NCI-H146 (cell line): ENCODE results near the gene KRT222.
A peak's percentile ranks its signal among the peaks of the same experiment; 100 is the strongest.

Source experiments
- DNase-seq: peaks from one replicate; lab custom pipeline; 2025; lab: John Stamatoyannopoulos, UW

KRT222 gene

DNA sequence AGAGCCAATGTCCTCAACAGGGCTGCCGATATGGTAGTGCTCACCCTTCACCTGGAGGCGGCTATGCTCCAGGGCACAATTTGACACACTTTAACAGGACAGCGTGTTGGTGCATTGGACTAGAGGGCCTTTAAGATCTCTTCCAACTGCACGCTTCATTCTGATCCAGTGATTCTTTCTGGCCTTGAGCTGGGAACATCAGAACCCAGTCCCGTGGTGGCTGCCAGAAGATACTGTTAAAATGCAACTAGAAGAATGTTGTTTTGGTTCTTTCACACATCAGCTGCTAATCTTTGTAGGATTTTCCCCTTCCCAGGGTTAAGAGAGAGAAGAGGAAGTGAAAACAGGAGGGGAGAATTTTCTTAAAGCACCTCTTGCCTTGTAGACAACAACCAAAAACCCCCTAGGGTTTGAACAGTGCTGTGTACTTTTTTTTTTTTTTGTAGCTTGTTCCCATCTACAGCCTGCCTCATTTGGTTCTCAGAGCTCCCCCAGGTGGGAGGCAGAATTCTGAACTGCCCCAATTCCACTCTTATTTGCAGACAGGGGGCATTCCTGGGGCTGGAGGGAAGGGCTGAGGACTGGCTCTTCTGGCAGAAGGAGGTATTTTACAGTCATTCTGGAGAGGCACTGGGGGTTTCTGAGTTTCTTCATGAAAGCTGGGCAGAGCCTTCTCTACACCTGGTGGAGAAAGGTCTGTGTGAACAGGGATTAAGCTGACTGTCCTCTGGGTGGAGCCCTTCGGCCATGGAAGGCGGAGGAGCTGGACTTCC is 49.7 kb downstream of the KRT222 start:
- peak; percentile 82 for DNase-seq

DNA sequence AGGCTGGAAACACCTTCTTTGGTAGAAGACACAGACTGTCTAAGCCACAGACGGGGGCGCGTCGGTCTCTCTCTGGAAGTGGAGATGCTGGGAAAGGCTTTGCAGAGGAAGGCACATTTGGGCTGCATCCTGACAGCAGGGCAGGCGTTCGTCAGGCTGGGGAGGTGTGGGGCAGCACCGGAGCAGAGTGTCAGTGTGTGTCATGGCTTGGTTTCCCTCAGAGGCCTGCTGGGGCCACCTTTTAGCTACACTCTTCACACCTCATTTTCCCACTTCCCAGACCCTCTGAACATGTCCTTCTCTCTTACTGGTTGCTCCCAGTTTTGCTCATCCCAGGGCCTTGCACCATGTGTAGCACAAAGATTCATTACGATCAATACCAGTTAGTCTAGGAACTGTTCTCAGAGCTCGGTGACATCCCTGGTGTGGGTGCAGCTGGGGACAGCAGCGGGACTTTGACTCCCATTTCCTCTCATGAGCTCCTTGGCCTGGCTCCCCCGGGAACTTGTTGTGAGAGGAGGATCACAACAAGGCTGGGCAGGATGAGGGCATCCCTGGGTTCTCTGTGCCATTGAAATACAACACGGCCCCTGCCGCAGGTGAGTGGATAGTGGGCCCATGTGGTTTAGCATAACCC is 50.4 kb downstream of the KRT222 start:
- no peak for DNase-seq

DNA sequence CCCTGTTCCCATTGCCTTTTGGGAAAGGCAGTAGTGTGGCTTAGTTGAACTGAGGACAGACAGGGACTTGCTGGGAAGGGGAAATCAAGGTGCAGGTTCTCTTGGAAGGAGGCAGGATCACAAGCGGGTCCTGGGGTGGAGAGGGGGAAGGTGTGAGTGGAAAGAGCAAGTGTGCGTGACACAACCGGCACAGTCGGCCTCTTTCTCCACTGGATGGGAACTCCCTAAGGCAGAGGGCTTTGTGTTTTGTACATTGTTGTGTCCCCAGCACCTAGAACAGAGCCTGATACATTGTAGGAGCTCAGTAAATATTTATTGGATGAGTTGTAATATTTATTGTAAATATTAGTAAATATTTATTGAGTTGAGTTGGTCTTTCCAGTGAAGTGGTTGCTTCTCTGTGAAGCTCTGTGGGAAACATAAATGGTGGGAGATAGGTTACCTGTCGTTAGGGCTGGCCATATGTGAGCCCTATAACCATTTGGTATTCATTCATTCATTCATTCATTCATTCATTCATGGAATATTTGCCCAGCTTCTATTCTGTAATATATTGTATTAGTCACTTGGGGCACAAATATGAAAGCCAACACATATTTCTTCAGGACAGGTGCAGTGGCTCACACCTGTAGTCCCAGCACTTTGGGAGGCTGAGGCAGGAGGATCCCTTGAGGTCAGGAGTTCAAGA is 51.4 kb downstream of the KRT222 start:
- DNase-seq: no peak

DNA sequence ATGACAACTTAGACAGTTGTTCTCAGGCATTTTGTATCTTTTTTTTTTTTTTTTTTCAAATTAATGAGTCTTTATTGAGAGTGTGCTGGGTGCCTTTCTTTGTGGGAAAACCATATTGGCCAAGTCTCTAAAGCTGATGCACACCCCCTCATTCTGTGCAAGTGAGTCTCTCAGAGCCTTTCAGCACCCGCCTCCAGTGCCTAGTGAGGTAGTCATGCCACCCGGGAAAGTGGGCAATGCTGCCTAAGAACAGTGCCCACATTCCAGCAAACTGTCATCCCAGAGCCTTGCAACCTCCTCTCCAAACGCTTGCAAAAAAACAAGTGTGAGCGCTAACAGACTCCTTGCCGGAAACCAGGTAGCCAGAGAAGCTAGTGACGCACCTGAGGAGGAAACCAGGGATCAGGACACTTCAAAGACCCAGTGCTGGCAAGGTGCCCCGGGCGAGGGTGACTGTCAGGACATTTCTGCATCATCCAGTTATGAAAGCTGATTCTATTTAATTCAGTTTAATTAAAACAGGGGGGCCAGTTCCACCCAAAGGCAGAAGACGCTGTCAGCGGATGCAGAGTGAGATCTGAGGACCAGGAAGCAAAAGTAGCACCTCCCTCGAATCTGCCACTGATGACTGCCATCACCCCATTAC is 52.3 kb downstream of the KRT222 start:
- no peak for DNase-seq

DNA sequence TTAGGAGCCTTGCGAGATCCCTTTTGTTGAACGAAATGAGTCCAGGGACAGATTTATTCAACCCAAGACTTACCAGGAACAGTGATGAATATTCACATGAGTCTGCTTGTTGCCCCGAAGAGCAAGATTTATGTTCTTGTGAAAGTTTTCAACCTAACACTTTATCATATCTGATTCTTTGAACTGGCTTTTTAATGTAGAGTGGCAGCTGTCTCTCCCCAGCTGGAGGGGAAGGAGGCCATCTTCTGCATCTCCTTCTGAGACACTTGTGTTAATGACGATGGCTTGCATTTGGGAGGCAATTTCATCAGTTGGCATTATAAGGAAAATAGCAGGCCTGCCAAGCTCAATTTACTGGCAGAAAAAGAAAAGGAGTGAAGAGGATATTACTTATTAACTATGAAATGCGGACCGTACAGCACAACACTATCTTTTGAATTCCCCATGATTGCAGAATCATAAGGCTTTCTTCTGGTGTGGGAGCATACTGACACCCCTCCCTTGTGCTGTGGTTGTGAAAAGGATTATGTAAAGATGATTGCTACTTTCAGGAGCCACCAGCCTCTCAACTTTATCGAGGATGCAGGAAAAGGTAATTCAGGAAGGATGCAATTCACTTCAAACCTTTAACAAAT is 53.0 kb downstream of the KRT222 start:
- DNase-seq: no peak

DNA sequence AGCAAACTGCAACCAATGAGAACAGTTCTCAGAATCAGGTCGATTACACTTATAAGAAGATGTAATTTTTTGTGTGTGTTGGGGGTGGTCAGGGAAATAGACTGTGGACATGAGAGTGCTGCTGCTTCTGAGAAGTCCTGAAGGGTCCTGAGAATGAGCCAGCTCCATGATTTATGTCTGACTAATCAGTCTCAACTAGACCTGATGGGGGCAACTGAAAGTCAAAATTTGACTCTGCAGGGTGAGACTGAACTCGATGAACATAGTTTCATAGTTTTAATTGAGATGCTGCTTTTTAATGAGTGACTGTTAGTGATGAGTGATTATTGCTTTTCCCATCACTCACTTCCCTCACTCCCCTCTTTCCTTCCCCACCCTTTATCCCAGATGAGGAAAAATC is 54.6 kb downstream of the KRT222 start:
- no peak for DNase-seq

DNA sequence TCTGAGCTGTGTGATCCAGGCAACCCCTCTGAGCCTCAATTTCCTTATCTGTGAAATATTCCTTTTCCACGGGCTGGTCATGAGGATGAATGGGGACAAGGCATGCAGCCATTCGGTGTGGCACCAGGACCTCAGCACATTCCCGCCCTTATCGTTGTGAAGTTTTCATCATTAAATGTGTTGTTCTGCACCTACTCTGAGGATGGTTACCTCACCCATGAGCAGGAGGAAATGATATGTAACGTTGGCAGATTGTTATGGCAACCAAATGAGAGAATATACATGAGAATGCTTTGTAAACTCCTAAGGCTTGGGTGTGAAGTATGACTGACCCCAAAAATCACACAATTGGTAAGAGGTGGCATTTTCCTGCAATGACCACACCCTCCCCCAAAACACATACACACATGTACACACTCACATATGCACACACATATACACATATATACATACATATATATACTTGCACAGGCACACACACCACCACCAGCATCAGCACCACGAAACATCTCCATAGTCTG is 56.9 kb downstream of the KRT222 start:
- no peak for DNase-seq

DNA sequence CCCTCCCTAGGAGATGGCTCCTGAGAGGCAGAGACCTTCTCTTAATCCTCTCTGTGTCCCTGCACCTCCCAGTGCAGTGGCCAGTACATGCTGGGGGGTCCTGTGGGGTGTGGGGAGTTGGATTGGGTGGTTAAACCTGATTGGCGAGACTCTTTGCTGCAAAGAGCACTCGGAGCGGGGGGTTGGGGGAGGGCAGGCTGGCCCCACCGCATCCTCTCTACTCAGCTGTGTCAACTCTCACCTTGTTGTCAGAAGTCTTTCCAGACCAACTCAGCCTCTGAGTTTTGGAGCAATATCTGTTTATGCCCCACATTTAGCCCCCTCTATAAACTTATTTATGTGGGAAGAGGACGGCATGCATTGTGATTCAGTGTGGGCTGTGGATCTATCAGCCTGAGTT is 57.3 kb downstream of the KRT222 start:
- DNase-seq: no peak

DNA sequence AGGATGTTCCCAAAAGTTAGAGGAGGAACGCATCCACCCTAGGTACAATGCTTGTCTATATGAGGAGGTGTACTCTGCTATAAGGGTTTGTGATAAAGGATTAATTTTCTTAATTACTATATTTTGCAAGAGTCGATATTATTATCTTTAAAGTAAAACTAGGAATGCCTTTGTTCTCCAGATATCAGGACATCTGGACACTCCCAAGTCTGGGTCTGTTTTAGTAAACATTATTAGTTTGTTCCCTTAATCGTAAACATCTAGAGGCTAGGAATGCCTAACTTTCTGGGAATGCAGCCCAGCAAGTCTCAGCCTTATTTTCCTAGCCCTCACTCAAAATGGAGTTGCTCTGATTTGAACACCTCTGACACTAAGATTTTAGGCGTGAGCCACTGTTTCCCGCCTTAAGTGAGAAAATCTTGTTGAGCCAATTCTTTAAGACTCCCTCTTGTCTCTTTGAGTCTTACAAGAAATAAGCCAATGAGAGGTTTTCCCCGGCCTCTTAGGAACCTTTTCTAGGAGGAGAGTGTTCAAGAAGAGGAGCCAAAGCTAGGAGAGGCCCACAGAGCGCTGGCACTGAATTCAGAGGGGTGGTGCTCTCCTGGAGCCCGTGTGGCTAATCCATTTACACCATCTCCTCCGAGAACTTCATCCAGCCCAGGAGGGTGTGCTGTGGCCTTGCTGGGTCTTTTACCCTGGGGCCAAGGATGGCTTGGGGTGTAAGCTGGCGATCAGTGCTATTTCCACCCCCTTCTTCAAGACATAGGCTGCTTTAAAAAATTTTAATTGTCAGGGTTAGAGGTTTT is 58.2 kb downstream of the KRT222 start:
- no peak for DNase-seq

DNA sequence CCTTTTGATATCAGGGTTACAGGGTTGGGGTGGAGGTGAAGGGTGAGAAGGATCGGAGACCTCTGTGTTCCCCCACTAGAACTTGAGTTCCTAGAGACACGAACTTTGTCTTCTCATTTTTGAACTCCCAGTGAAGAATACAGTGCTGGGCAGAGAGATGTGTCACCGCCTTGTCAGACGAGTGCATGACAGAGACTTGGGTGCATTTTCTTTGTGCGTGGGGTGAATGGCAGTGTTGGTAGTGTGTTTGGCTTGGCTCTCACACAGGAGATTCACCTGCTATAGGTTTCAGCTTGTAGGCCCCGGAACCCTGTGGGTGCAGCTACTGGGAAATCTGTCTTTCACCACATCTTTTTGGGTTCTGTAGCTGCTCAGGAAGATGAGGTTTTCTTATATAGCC is 59.7 kb downstream of the KRT222 start:
- DNase-seq: no peak
